Glomerular visceral epithelial cell (primary cell): ENCODE measurements around the gene HSFX1.

Source experiments
- DNase-seq: peaks from one replicate; pipeline ENCODE4 v3.0.0-alpha.2; 2016; ENCODE audit errors: extremely low spot score

The HSFX1 gene

DNA sequence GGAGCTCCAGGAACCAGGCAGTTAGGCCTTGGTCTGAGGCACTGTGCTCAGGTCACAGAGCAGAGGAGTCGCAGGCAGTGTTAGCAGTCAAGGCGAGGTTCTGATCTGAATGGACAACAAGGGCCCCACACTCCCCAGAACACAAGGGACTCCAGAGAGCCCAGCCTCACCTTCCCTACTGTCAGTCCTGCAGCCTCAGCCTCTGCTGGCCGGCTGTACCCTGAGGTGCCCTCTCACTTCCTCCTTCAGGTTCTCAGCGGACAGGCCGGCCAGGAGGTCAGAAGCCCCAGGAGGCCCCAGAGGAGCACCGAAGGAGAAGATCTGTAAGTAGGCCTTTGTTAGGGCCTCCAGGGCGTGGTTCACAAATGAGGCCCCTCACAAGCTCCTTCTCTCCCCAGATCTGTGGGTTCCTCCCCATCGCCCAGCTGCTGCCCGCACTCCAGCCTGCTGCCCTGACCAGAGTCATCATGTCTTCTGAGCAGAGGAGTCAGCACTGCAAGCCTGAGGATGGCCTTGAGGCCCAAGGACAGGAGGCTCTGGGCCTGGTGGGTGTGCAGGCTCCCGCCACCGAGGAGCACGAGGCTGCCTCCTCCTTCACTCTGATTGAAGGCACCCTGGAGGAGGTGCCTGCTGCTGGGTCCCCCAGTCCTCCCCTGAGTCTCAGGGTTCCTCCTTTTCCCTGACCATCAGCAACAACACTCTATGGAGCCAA, 34.0 kb downstream of the HSFX1 start:
- DNase-seq, result no peak

DNA sequence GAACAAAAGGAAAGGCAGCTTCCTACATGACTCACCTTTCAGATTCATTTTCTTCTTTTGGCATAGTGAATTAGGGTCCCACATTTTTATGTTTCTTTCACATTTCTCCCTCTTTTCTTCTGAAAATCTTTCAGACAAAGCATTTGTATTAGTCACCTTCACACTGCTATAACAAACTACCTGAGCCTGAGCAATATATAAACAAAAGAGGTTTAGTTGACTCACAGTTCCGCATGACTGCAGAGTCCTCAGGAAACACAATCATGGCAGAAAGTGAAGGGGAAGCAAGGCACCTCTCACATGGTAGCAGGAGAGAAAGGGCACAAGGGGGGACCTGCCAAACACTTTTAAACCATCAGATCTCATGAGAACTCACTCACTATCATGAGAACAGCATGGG, 44.8 kb downstream of the HSFX1 start:
- DNase-seq, result no peak

DNA sequence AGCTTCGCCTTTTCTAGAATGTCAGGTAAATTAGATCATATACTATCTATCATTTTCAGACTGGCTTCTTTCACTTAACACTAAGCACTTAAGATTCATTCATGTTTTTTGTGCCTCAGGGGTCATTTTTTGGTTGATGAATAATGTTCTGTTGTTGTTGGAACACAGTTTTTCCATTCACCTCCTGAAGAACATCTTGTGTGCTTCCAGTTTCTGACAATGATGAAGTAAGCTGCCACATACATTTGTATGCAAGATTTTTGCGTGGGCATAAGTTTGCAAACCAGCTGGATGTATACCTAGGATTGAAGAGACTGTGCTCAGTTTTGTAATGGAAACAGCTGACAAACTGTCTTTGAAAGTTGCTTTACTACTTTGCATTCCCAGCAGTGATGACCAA, 45.5 kb downstream of the HSFX1 start:
- DNase-seq, result no peak

DNA sequence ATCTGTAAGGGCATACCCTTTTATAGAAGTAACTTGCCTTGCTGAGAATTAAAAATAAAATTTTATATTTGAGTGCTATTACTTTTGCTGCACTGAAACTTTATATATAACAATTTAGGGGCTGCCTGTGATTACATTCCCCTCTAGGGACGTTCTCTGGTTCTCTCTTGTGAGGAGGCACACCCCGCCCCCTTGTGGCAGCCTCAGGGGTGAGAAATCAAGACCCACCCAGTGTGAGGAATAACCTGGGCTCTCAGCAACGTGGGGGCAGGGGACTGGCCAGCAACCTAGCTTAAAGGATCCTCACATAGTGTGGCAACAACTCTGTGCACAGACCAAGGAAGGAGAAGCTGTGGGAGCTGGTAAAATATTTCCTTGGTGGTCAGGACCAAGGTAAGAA, 51.6 kb downstream of the HSFX1 start:
- peak; percentile 6 for DNase-seq
